Measurements from ENCODE around the gene ATP8B3. TPM values are rescaled to one million over a fixed set of nuclear protein-coding genes. Genes with fewer than 3 reads are reported as not detected.

The ATP8B3 gene
- total RNA-seq, 1 donor from 2014 or later, result 0.96 TPM

DNA sequence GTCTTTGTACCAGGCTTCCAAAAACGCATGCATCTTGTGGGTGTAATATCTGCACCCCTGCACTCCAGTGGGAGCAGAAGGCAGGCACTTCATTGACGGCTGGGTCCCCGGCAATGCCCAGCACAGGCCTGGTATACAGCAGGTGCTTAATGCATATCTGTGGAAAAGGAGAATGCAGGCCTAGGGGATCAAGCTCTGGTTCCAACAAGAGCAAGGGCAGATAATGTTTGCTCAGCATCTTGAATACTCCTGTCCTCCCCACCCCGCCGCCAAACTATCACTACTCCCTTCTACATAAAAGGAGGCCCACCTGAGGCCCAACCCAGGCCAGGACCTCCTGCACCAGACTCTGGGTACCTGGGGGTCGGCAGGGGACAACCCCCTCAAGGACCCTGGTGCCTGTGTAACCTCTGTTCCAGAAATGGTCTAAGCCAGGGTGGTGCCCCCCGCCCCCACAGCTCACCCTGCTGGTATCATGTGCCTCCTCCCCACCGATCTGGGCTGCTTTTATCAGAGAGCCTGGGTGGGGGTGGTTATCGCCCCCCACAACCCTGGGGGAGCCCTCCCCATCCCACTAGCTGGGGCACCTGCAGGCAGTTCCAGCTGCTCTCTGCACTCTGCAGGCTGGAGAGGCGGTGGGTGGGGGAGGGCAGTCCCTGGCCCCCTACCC lies 46.5 kb upstream of the ATP8B3 start:
- TF ChIP-seq, protein P1, sequence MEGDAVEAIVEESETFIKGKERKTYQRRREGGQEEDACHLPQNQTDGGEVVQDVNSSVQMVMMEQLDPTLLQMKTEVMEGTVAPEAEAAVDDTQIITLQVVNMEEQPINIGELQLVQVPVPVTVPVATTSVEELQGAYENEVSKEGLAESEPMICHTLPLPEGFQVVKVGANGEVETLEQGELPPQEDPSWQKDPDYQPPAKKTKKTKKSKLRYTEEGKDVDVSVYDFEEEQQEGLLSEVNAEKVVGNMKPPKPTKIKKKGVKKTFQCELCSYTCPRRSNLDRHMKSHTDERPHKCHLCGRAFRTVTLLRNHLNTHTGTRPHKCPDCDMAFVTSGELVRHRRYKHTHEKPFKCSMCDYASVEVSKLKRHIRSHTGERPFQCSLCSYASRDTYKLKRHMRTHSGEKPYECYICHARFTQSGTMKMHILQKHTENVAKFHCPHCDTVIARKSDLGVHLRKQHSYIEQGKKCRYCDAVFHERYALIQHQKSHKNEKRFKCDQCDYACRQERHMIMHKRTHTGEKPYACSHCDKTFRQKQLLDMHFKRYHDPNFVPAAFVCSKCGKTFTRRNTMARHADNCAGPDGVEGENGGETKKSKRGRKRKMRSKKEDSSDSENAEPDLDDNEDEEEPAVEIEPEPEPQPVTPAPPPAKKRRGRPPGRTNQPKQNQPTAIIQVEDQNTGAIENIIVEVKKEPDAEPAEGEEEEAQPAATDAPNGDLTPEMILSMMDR (IDR thresholded peaks at IDR 0.05; ENCODE audit: insufficient read depth, low read length, poor library complexity, severe bottlenecking), result no peak
- no peaks in the 10 kb centered on the region for H3K27me3 ChIP-seq (ENCODE audit: control insufficient read depth, insufficient read depth, low read length)
- no peak overlapping the region for H3K4me3 ChIP-seq (ENCODE audit: low read depth, low read length)
- H3K36me3 ChIP-seq (ENCODE audit: control insufficient read depth, insufficient read depth, low read length), result no peaks in the 10 kb centered on the region
- no peak for DNase-seq (ENCODE audit: low read depth)

DNA sequence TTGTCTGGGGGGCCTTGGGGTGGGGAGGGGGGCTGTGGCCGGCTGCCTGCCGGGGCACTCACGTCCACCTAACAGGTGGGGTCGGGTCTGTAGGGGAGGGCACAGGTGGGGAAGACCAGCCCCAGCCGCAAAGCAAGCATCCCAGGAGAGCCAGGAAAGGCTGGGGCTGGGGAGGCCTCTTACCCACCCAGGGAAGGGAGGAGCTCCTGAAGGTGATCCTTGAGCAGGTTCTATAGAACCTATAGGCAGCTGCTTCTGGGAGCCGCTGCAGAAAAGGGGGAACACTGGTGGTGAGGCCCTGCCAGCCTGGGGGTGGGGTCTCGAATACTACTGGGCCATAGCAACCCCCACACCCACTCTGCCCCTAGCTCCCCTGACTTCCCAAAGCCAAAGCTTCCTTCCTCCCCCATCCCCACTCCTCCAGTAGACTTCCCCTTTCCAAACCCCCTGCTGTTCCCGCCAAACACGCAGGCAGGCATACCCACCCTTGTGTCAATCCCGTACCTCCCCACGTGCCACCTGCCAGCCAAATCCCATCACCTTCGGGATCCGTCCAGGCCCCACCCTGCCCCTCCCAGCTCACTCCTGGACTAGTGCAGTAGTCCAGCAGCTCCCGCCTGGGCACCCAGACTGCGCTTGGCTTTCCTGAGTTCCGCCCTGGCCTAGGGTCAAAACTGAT lies 45.7 kb upstream of the ATP8B3 start:
- Histone ChIP-seq H3K27me3 (ENCODE audit: control insufficient read depth, insufficient read depth, low read length) (no peaks in the 10 kb centered on the region), H3K4me3 (ENCODE audit: low read depth, low read length) (peak overlapping the region; percentile 39), H3K36me3 (ENCODE audit: control insufficient read depth, insufficient read depth, low read length) (no peaks in the 10 kb centered on the region)
- TF ChIP-seq, protein P1 (IDR thresholded peaks at IDR 0.05; ENCODE audit: insufficient read depth, low read length, poor library complexity, severe bottlenecking), result no peak
- DNase-seq (ENCODE audit: low read depth), result no peak

DNA sequence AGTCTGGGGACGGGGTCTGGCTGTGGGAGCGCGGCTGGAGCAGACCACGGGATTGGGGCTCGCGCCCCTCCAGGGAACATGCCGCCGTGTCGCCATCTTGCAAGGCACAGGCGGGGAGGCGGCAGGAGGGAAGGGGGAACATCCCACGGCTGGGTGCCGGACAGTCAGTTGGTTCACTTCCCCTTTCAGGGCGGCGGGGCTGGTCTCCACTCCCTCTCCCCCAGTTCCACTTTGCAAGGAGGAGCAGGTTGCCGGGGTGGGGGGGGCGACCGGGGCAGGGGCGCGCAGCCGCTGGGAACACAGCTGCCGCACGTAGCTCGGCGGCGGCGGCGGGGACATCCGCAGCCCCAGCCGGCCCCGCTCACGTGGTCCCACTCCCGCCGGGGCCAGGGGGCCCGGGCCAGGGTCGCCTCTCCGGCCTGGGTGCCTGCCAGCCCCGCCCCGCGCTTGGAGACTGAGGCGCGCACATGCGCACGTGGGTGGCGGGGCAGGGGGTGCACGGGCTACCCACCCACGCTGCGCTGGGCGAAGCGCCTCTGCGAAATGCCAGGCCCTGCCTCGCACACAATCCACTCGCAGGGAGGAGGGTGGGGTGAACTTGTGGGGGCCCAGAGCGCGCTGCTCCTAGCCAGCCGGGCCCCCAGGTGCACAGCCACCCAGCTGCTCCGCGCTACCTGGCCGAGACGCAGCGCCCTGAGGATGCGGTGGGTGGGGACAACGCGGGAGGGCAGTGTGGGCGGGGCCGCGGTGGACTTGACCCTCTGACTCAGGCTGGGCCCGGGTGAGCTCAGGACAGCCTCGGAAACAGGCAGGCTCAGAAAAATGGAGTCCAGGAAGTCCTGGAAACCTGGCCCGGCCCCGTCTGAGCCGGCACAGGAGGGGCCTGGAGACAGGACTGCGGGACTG lies 44.9 kb upstream of the ATP8B3 start:
- Histone ChIP-seq H3K36me3 (ENCODE audit: control insufficient read depth, insufficient read depth, low read length) (no peaks in the 10 kb centered on the region), H3K4me3 (ENCODE audit: low read depth, low read length) (peak overlapping the region; percentile 39), H3K27me3 (ENCODE audit: control insufficient read depth, insufficient read depth, low read length) (no peaks in the 10 kb centered on the region)
- no peak for DNase-seq (ENCODE audit: low read depth)
- TF ChIP-seq, protein P1 (IDR thresholded peaks at IDR 0.05; ENCODE audit: insufficient read depth, low read length, poor library complexity, severe bottlenecking), result no peak

DNA sequence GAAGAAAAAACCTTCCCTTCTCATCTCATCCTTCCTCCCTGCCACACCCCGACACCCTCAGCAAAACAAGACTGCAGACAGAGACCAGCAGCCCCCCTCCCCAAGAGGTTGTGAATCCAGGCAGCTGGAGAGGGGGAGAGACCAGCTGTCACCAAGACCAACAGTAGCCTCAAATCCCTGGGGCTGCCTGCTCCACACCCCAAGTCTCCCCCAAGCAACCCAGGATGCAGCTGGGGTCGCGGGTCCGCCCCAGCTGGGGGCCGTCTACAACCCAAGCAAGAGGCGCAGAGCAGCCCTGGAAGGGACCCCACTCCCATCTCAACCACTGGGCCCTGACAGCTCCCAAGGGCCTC lies 44.2 kb upstream of the ATP8B3 start:
- H3K4me3 ChIP-seq (ENCODE audit: low read depth, low read length), result peak overlapping the region; percentile 23
- DNase-seq (ENCODE audit: low read depth), result no peak

DNA sequence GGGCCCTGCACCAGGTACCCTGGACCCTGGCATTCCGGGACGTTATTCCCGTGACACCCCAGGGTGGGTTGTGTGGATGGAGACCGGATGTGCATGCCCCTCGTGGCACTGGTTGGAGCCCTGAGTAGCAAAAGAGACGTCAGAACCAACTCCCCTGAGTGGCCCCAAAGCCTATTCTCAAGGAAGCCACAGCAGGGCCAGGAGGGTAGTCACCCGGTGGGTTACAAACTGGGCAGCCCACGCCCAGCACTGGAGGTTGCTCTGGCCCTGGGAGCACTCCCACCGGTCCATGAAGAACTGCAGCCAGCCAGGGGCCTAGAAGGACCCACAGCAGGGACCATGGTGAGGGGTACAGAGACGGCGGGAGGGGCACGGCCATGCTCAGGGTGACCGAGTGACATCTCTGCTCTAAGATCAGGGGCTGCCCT lies 43.8 kb upstream of the ATP8B3 start:
- no peaks in the 10 kb centered on the region for H3K36me3 ChIP-seq (ENCODE audit: control insufficient read depth, insufficient read depth, low read length)
- TF ChIP-seq, protein P1 (IDR thresholded peaks at IDR 0.05; ENCODE audit: insufficient read depth, low read length, poor library complexity, severe bottlenecking), result no peak

More for the DNA sequence above, 44.2 kb upstream of the ATP8B3 start:
- Histone ChIP-seq H3K27me3 (ENCODE audit: control insufficient read depth, insufficient read depth, low read length) (no peaks in the 10 kb centered on the region), H3K36me3 (ENCODE audit: control insufficient read depth, insufficient read depth, low read length) (no peaks in the 10 kb centered on the region)
- TF ChIP-seq, protein P1 (IDR thresholded peaks at IDR 0.05; ENCODE audit: insufficient read depth, low read length, poor library complexity, severe bottlenecking), result no peak

More for the DNA sequence above, 43.8 kb upstream of the ATP8B3 start:
- DNase-seq (ENCODE audit: low read depth), result no peak
- no peaks in the 10 kb centered on the region for H3K27me3 ChIP-seq (ENCODE audit: control insufficient read depth, insufficient read depth, low read length)
- H3K4me3 ChIP-seq (ENCODE audit: low read depth, low read length), result peak overlapping the region; percentile 12

Measured in kidney epithelial cell (primary cell).